Left lobe of liver (tissue), 2 donors: ENCODE data around the gene CENPX. TPM values are rescaled to one million over a fixed set of nuclear protein-coding genes. Genes with fewer than 3 reads are reported as not detected.

Experiments used
- ATAC-seq: fragments of 200-7000 bp; cut with Tn5 transposase; one replicate; pipeline ENCODE4 v1.9.1; 2020; ENCODE audit warnings: mild to moderate bottlenecking, moderate library complexity
- DNase-seq: peaks from one replicate; pipeline ENCODE4 v3.0.0-alpha.2; 2020; ENCODE audit warnings: low spot score
- total RNA-seq: library from RNA; stranded (reverse); gene quantifications from one replicate; pipeline ENCODE4 v1.2.1, GENCODE V29; 2021
- donor health status: DM: no; HTN: no; CAD: no; lungs with moderate emphysema.
- donor health status: DM: no; HTN: yes; CAD: no.

Gene CENPX
- 60.0 TPM for total RNA-seq

- no peak for ATAC-seq
- DNase-seq: no peak
These were observed at the start of gene CENPX for GRCh38 chr17:82022310-82022980. TSS of gene CENPX (minus strand) at chr17:82022878. CDS start at chr17:82022861, 17 bp downstream.

- DNase-seq (no peak), ATAC-seq (no peak)
These were observed 47.9 kb upstream of the CENPX start for GRCh38 chr17:82070611-82071010.

- DNase-seq (no peak), ATAC-seq (peak; percentile 70)
These were observed 43.1 kb upstream of the CENPX start, which contains the start of gene DUS1L for GRCh38 chr17:82065638-82066303. TSS of gene DUS1L (minus strand) at chr17:82065804. CDS start at chr17:82065059, 745 bp downstream.

- no peak for ATAC-seq
- DNase-seq: no peak
These were observed 42.5 kb upstream of the CENPX start for GRCh38 chr17:82065193-82065637.

GRCh38 chr17:82064433-82065192, 41.9 kb upstream of the CENPX start:
- DNase-seq: no peak
- ATAC-seq: peak; percentile 61

- DNase-seq (peak; percentile 82), ATAC-seq (peak; percentile 72)
These were observed 41.0 kb upstream of the CENPX start for GRCh38 chr17:82063424-82064415.

- DNase-seq: no peak
- no peak for ATAC-seq
These were observed 40.3 kb upstream of the CENPX start for GRCh38 chr17:82062984-82063368.

GRCh38 chr17:82062076-82062983, 39.7 kb upstream of the CENPX start:
- no peak for DNase-seq
- no peak for ATAC-seq

GRCh38 chr17:82061047-82061925, 38.6 kb upstream of the CENPX start:
- DNase-seq: no peak
- no peak for ATAC-seq

GRCh38 chr17:82060614-82061013, 37.9 kb upstream of the CENPX start:
- DNase-seq (no peak), ATAC-seq (no peak)

- DNase-seq (no peak), ATAC-seq (no peak)
These were observed 37.3 kb upstream of the CENPX start for GRCh38 chr17:82060001-82060380.

- ATAC-seq (no peak), DNase-seq (no peak)
These were observed 36.8 kb upstream of the CENPX start for GRCh38 chr17:82059272-82060000.

- no peak for ATAC-seq
- no peak for DNase-seq
These were observed 36.2 kb upstream of the CENPX start for GRCh38 chr17:82058855-82059249.

GRCh38 chr17:82058230-82058854, 35.7 kb upstream of the CENPX start:
- DNase-seq (no peak), ATAC-seq (peak; percentile 9)

GRCh38 chr17:82056729-82057621, 34.3 kb upstream of the CENPX start:
- no peak for DNase-seq
- ATAC-seq: peak; percentile 3
